GM23338 (cell line): Measurements from ENCODE around the gene DYNLT4. TPM values are rescaled to one million over a fixed set of nuclear protein-coding genes. Genes with fewer than 3 reads are reported as not detected.

Experiments used
- ATAC-seq: fragments of 200-7000 bp; cut with Tn5 transposase; 3 replicates; pipeline ENCODE4 v1.9.1; 2020
- DNase-seq: peaks from one replicate; pipeline ENCODE4 v3.0.0-alpha.2; 2015; ENCODE audit warnings: low spot score
- H2AFZ ChIP-seq: fragments of 200-600 bp; sonication (generic); 2 replicates; pipeline ENCODE4 v1.8.0; 2016; ENCODE audit warnings: antibody characterized with exemption, mild to moderate bottlenecking, moderate library complexity
- H3F3A ChIP-seq: fragments of 200-600 bp; sonication (generic); replicated peaks from 2 replicates; pipeline ENCODE4 v1.8.0; 2017; ENCODE audit warnings: antibody characterized with exemption, mixed run types, low read depth
- H3K27ac ChIP-seq: fragments of 200-600 bp; sonication (generic); 2 replicates; pipeline ENCODE4 v1.6.1; 2016; ENCODE audit warnings: low read depth
- H3K27me3 ChIP-seq: fragments of 200-600 bp; sonication (generic); 2 replicates; pipeline ENCODE4 v1.8.0; 2016; ENCODE audit warnings: mild to moderate bottlenecking, mixed run types, moderate library complexity; ENCODE audit not compliant: insufficient read depth
- H3K36me3 ChIP-seq: fragments of 200-600 bp; sonication (generic); 2 replicates; pipeline ENCODE4 v1.8.0; 2016; ENCODE audit warnings: mild to moderate bottlenecking; ENCODE audit not compliant: insufficient read depth
- H3K4me1 ChIP-seq: fragments of 200-600 bp; sonication (generic); 2 replicates; pipeline ENCODE4 v1.8.0; 2016; ENCODE audit warnings: mild to moderate bottlenecking, moderate library complexity; ENCODE audit not compliant: insufficient read depth
- H3K4me2 ChIP-seq: fragments of 200-600 bp; sonication (generic); 2 replicates; pipeline ENCODE4 v1.7.1; 2017; ENCODE audit warnings: mixed run types
- H3K4me3 ChIP-seq: fragments of 200-600 bp; sonication (generic); 2 replicates; pipeline ENCODE4 v1.6.1; 2016; ENCODE audit warnings: mixed run types
- H3K79me2 ChIP-seq: fragments of 200-600 bp; sonication (generic); replicated peaks from 2 replicates; pipeline ENCODE4 v1.8.0; 2017; ENCODE audit warnings: mild to moderate bottlenecking; ENCODE audit not compliant: insufficient read depth
- H3K9me2 ChIP-seq: fragments of 200-600 bp; sonication (generic); 2 replicates; pipeline ENCODE4 v1.8.0; 2017; ENCODE audit not compliant: insufficient read depth
- H4K20me1 ChIP-seq: fragments of 200-600 bp; sonication (generic); replicated peaks from 2 replicates; pipeline ENCODE4 v1.8.0; 2017; ENCODE audit warnings: mild to moderate bottlenecking; ENCODE audit not compliant: insufficient read depth
- H3K27ac Mint-ChIP-seq: 2 replicates; pipeline ENCODE4 v1.8.0; 2020; ENCODE audit warnings: inconsistent platforms, mild to moderate bottlenecking, moderate library complexity, mixed read lengths
- H3K27me3 Mint-ChIP-seq: 3 replicates; pipeline ENCODE4 v1.8.0; 2022; ENCODE audit warnings: low read depth, mild to moderate bottlenecking, moderate library complexity, mixed read lengths, inconsistent platforms; ENCODE audit not compliant: insufficient read depth, poor library complexity
- H3K36me3 Mint-ChIP-seq: 3 replicates; pipeline ENCODE4 v1.8.0; 2021; ENCODE audit warnings: low read depth, mild to moderate bottlenecking, inconsistent platforms, moderate library complexity, mixed read lengths
- H3K4me1 Mint-ChIP-seq: 3 replicates; pipeline ENCODE4 v1.8.0; 2020; ENCODE audit warnings: mild to moderate bottlenecking, inconsistent platforms, mixed read lengths
- H3K4me3 Mint-ChIP-seq: 3 replicates; pipeline ENCODE4 v1.8.0; 2021; ENCODE audit warnings: moderate library complexity, mild to moderate bottlenecking, inconsistent platforms, mixed read lengths
- H3K9me3 Mint-ChIP-seq: 3 replicates; pipeline ENCODE4 v1.8.0; 2020; ENCODE audit warnings: moderate library complexity, mild to moderate bottlenecking, inconsistent platforms, mixed read lengths
- CREB1 ChIP-seq: fragments of 250-450 bp; sonication (Bioruptor Pico); IDR thresholded peaks from 2 replicates; pipeline ENCODE4 v1.5.0; 2020; ENCODE audit warnings: low read depth, mild to moderate bottlenecking, moderate library complexity
- CTCF ChIP-seq, 2 experiments: fragments of 200-600 bp in 1 of 2; sonication (generic) in 1 of 2; conservative IDR thresholded peaks; 2 replicates each; pipeline versions ENCODE4 v1.5.1 to v1.6.1; 2016 to 2017; ENCODE audit warnings: antibody characterized with exemption in 2 of 2, low read depth in 2 of 2, mild to moderate bottlenecking in 2 of 2, moderate library complexity in 1 of 2
- ETS1 ChIP-seq: IDR thresholded peaks from 2 replicates; pipeline ENCODE4 v1.6.1; 2016; ENCODE audit warnings: antibody characterized with exemption
- EZH2 ChIP-seq: fragments of 200-600 bp; sonication (generic); IDR thresholded peaks from one replicate; pipeline ENCODE4 v1.8.0; 2017; ENCODE audit warnings: antibody characterized with exemption, mild to moderate bottlenecking, low read depth; ENCODE audit not compliant: unreplicated experiment
- EZH2phosphoT487 ChIP-seq: fragments of 200-600 bp; sonication (generic); IDR thresholded peaks from one replicate; pipeline ENCODE4 v1.8.1; 2018; ENCODE audit warnings: antibody characterized with exemption; ENCODE audit not compliant: unreplicated experiment
- JUNB ChIP-seq: IDR thresholded peaks from one replicate; pipeline ENCODE4 v1.6.1; 2016; ENCODE audit warnings: antibody characterized with exemption; ENCODE audit not compliant: unreplicated experiment
- NANOG ChIP-seq: IDR thresholded peaks from 2 replicates; pipeline ENCODE4 v1.6.1; 2016; ENCODE audit warnings: antibody characterized with exemption, borderline replicate concordance
- POLR2AphosphoS5 ChIP-seq: IDR thresholded peaks from 2 replicates; pipeline ENCODE4 v1.6.1; 2016; ENCODE audit warnings: antibody characterized with exemption, low read depth
- REST ChIP-seq: IDR thresholded peaks from one replicate; pipeline ENCODE4 v1.6.1; 2018; ENCODE audit warnings: antibody characterized with exemption; ENCODE audit not compliant: unreplicated experiment
- STAT1 ChIP-seq: IDR thresholded peaks from one replicate; pipeline ENCODE4 v1.6.1; 2016; ENCODE audit warnings: antibody characterized with exemption; ENCODE audit not compliant: unreplicated experiment
- ZNF114 ChIP-seq: fragments of 250-450 bp; sonication (Bioruptor Pico); IDR thresholded peaks from 2 replicates; pipeline ENCODE4 v1.5.0; 2020; ENCODE audit warnings: mild to moderate bottlenecking, moderate library complexity
- ZNF331 ChIP-seq: fragments of 250-450 bp; sonication (Bioruptor Pico); IDR thresholded peaks from 2 replicates; pipeline ENCODE4 v1.5.0; 2020; ENCODE audit warnings: low read depth, mild to moderate bottlenecking, moderate library complexity
- polyA plus RNA-seq: library from polyadenylated mRNA; unstranded; fragments of >200 nt; fragmentation: Nextera tagmentation; extraction: Ambion mirVana; gene quantifications from 2 replicates; pipeline ENCODE4 v1.2.1, GENCODE V29; 2016
- total RNA-seq: library from RNA; depleted of rRNA; stranded (reverse); fragments of >200 nt; shearing (Covaris generic); gene quantifications from 2 replicates; pipeline ENCODE4 v1.2.3, GENCODE V29; 2014
- TF ChIP-seq, protein P1 (sequence below): fragments of 250-450 bp; sonication (Bioruptor Pico); IDR thresholded peaks from 2 replicates; pipeline ENCODE4 v1.5.0; 2020; ENCODE audit warnings: mild to moderate bottlenecking, moderate library complexity

Gene DYNLT4
- total and polyA plus RNA-seq, 2 experiments from 2014 or later = 0.73 TPM; not detected in 1

DNA sequence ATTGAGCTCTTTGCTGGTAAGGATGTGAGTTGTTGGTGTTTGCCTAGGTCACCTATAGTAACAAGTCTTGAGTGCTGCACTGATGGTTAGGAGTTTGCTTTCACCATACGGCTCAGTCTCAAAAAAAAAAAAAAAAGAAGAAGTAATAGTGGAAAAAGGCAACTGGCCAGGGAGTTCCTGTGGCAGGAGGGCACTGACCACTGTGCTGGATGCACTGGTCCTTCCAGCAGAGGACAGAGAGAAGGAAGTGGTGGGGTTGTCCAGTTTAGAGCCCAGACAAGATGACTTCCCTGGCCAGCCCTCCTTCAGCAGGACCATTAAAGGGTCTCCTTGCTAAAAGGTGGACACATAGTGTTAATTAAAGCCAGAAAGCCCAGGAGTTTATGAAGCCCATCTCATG lies 47.8 kb upstream of the DYNLT4 start:
- Histone ChIP-seq H3K36me3 (no peaks in the 10 kb centered on the region), H3F3A (no peaks in the 10 kb centered on the region), H3K4me3 (no peak overlapping the region), H3K9me2 (no peaks in the 10 kb centered on the region), H3K27ac (no peak overlapping the region), H3K4me2 (no peak overlapping the region), H3K79me2 (no peaks in the 10 kb centered on the region), H3K27me3 (no peaks in the 10 kb centered on the region), H4K20me1 (no peaks in the 10 kb centered on the region), H3K4me1 (no peaks in the 10 kb centered on the region), H2AFZ (no peak overlapping the region)
- ATAC-seq (no peak), DNase-seq (no peak)
- Mint-ChIP-seq H3K4me1 (no peaks in the 10 kb centered on the region), H3K27me3 (peaks cover 2% of the 10 kb centered on the region), H3K4me3 (no peak overlapping the region), H3K9me3 (no peaks in the 10 kb centered on the region), H3K27ac (no peak overlapping the region), H3K36me3 (peaks cover 3% of the 10 kb centered on the region)
- no peak for TF ChIP-seq EZH2phosphoT487
- TF ChIP-seq ZNF331 (CRISPR knock-in tag) = no peak
- no peak for TF ChIP-seq STAT1
- no peak for TF ChIP-seq POLR2AphosphoS5
- no peak for TF ChIP-seq JUNB
- TF ChIP-seq REST = no peak
- TF ChIP-seq, protein P1, sequence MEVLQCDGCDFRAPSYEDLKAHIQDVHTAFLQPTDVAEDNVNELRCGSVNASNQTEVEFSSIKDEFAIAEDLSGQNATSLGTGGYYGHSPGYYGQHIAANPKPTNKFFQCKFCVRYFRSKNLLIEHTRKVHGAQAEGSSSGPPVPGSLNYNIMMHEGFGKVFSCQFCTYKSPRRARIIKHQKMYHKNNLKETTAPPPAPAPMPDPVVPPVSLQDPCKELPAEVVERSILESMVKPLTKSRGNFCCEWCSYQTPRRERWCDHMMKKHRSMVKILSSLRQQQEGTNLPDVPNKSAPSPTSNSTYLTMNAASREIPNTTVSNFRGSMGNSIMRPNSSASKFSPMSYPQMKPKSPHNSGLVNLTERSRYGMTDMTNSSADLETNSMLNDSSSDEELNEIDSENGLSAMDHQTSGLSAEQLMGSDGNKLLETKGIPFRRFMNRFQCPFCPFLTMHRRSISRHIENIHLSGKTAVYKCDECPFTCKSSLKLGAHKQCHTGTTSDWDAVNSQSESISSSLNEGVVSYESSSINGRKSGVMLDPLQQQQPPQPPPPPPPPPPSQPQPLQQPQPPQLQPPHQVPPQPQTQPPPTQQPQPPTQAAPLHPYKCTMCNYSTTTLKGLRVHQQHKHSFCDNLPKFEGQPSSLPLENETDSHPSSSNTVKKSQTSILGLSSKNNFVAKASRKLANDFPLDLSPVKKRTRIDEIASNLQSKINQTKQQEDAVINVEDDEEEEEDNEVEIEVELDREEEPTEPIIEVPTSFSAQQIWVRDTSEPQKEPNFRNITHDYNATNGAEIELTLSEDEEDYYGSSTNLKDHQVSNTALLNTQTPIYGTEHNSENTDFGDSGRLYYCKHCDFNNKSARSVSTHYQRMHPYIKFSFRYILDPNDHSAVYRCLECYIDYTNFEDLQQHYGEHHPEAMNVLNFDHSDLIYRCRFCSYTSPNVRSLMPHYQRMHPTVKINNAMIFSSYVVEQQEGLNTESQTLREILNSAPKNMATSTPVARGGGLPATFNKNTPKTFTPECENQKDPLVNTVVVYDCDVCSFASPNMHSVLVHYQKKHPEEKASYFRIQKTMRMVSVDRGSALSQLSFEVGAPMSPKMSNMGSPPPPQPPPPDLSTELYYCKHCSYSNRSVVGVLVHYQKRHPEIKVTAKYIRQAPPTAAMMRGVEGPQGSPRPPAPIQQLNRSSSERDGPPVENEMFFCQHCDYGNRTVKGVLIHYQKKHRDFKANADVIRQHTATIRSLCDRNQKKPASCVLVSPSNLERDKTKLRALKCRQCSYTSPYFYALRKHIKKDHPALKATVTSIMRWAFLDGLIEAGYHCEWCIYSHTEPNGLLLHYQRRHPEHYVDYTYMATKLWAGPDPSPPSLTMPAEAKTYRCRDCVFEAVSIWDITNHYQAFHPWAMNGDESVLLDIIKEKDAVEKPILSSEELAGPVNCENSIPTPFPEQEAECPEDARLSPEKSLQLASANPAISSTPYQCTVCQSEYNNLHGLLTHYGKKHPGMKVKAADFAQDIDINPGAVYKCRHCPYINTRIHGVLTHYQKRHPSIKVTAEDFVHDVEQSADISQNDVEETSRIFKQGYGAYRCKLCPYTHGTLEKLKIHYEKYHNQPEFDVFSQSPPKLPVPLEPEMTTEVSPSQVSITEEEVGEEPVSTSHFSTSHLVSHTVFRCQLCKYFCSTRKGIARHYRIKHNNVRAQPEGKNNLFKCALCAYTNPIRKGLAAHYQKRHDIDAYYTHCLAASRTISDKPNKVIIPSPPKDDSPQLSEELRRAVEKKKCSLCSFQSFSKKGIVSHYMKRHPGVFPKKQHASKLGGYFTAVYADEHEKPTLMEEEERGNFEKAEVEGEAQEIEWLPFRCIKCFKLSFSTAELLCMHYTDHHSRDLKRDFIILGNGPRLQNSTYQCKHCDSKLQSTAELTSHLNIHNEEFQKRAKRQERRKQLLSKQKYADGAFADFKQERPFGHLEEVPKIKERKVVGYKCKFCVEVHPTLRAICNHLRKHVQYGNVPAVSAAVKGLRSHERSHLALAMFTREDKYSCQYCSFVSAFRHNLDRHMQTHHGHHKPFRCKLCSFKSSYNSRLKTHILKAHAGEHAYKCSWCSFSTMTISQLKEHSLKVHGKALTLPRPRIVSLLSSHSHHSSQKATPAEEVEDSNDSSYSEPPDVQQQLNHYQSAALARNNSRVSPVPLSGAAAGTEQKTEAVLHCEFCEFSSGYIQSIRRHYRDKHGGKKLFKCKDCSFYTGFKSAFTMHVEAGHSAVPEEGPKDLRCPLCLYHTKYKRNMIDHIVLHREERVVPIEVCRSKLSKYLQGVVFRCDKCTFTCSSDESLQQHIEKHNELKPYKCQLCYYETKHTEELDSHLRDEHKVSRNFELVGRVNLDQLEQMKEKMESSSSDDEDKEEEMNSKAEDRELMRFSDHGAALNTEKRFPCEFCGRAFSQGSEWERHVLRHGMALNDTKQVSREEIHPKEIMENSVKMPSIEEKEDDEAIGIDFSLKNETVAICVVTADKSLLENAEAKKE = no peak
- no peak for TF ChIP-seq ZNF114
- TF ChIP-seq CTCF (conservative IDR thresholded peaks at IDR 0.05; ENCODE audit: low read depth in 2 of 2) = no peak
- TF ChIP-seq EZH2 = no peak
- TF ChIP-seq CREB1 = no peak
- no peak for TF ChIP-seq ETS1
- TF ChIP-seq NANOG = no peak
